Anterior cingulate cortex (tissue), 58 donors: Measurements from ENCODE around the gene PRMT1.

ENCODE experiments used
- DNase-seq, 58 donors: peaks; one replicate each; lab custom pipeline; 2025; lab: John Stamatoyannopoulos, UW

The PRMT1 gene

DNA sequence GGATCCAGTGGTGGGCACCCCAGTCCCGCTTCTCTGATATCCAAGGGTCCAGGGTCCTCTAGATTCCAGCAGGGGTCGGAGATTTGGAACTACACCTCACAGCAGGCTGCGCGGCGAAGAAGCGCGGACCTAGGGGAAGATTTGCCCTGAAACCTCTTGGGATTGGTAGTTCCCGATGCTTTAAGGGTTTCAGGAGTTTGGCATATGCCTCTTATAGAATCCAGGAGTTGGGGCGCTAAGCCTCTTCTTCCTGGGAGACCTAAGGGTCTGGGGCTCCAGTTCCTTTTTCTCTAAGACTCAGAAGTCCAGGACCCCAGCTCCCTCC, 11.0 kb upstream of the PRMT1 start:
- DNase-seq: no peak

DNA sequence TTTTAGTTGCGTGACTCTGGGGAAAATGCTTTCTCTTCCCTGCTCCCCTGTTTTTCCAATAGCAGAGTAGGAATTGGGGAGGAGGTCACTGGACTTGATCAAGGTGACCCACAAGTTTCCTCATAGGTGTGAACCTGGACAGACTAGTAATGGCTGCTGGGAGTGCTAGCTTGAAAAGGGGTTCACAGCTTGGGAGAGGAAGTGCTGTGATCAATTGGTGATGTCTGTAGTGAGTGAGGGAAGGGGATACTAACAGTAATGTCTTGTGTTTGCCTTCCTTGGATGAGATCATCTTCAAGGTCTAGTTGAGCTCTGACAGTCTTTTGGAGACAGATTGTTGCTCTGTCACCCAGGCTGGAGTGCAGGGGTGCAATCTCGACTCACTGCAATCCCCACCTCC, 9.6 kb upstream of the PRMT1 start:
- no peak for DNase-seq

DNA sequence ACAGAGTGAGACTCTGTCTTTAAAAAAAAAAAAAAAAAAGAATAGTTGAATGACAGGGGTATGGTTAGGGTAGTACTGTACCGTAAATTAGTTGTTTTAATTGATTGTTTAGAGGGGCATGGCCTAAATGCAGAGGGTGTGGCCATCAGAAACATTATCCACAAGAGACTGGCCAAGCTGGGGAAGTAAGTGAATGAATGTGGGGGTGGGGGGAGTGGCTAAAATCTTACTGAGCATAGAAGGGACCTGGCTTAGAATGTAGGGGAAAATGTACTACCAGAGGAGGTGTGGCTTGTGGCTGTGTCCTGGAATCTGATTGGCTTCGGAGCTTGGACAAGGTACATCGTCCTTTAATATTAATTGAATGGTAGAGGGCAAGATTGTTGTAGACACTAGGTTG, 7.6 kb upstream of the PRMT1 start:
- no peak for DNase-seq

DNA sequence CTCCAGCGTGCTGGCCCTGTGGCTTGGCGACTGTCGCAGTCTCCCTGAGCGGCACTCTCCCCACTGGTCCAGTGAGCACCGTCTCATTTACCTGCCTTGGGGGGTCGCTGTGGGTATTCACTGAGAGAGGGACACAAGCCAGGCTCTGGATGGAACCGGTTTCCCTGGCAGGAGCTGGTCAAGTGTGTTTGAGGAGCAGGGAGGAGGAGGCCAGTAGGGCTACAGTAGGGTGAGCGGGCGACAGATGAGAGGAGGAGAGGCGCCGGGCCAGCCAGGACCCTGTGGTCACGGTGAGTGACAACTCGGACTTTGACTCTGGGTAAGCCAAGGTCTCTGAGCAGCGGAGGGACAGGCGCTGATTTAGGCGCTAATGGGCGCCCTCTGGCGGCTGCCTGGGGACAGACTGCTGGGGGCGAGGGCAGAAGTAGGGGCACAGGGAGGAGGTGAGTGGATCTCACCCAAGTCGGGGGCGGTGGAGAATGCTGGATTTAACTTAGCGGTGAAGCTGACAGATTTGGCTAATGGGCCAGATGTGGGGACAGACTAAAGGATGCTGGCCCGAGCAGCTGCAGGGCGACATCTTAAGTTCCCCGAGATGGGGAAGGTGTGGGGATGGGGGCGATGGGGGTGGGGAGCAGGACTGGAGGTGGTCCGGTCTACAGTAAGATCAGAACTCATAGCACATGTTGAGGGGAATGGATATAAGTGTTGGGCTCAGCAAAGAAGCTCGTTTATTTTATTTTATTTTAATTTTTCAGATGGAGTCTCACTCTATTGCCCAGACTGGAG, 4.7 kb upstream of the PRMT1 start:
- DNase-seq: peak in 54 of 58 donors; percentile 3 to 77 (median 48)

DNA sequence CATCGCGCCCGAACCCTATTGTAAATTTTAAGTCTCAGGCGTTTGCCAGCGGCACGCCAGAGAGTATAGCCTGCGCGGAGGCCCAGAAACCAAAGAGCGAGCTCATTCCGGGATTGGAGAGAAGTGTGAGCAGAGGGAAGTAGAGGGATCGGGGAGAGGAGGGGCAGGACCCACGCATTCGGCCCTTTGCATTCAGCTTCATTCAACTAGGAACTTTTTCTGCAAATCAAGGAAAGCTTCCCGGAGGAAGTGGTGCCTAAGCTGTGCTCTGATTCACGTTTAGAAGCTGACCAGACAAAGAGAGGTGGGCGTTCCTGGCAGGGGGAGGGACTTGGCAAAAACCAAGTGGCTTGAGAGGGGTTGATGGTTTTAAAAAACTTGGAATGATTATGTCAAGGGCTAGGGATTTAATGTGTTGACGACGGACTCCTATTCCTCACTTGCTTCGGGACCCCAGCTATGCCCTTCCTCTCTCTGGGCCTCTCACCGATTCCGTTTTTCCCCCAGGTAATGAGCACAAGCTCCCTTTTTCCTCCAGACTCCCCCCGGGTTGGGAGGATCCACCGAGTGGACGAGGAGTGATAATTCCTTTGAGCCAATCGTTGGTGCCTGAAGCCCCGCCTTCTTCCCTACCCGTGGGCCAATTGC, 811 bp upstream of the PRMT1 start:
- DNase-seq: peak in 35 of 58 donors; percentile 53 to 92 (median 84)

DNA sequence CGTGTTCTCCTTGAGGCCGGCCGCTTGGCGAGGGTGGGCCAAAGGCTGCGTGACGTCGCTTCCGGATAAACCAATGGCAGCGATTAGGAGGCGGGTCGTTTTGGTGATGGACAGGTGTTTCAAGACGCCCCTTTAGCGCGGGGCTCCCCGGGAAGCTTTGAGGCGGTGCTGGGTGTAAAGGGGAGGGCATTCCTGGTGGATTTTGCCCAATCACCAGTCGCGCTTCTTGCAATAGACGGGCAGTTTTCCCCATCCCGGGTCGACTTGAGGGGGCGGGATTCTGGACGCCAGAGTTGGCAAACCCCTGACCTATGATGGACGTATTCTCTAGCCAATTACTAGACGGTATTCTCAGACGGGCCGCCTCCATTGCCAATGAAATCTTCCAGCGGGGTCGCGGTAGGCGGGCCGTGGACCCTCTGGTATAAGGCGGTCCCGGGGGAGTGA, 264 bp upstream of the PRMT1 start:
- DNase-seq: peak; percentile 97 to 100 (median 100)

DNA sequence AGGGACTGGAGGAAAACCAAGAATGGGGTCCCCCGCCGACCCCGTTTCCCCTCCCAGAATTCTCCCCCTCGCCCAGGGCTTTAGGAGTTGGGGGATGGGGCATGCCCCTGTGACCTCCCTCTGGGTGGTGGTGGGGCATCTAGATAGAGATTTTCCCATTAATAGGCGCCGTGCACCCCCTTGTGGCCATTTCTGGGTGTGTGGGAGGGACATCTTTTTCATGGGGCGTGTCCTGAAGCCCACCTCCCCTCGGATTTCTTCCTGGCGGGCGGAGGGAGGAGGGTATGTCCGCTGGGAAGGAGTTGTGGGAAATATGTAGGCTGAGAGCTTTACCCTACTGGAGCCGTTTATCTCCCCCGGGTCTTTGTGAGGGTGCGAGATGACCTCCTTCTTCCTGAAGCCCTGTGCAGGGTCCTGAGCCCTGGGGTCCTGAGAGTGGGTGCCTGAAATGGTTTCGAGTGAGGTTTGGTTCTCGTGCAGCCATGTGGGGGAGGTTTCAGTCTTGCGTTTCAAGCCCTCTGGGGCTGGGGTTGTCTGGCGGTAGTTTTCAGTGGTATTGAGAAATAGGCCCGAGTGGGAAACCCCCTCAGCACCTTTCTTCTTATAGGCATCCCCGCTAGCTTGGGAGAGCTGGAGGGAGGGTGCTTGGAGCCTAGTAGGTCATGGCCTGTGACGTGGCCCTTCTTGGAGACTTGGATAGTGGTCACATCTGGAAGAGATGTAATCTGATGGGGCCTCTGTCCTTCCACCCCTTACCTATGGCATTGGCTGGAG, 1.0 kb downstream of the PRMT1 start:
- peak in 43 of 58 donors; percentile 12 to 75 (median 41) for DNase-seq

DNA sequence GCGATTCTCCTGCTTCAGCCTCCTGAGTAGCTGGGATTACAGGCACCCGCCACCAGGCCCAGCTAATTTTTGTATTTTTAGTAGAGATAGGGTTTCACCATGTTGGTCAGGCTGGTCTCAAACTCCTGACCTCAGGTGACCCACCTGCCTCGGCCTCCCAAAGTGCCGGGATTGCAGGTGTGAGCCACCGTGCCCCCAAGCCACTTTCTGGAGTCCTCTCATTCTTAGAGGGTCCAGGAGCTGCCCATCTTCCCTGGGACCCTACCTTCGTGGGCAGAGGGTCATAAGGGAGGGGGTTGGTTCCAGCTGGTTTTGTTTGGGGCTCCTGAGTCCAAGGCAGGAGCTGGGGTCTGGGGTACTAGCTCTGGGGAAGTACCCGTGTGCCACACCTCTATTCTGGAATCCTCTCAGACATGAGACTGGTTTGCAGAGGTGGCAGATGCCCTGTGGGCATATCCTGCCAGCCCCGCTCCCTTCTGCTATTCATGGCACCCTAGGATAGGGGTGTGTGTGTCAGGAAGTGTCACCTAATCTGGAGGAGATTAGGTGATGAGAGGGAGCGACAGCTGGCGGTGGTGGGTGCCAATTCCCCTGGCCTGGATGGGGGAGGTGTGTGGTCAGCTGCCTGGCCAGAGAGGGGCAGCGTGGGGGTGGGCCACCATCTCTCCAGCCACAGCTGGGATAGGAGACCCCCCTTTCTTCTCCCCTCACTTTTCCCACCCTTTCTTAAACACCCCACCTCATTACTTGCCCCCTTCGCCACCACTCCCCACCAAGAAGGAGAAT, 2.1 kb downstream of the PRMT1 start:
- DNase-seq: no peak

DNA sequence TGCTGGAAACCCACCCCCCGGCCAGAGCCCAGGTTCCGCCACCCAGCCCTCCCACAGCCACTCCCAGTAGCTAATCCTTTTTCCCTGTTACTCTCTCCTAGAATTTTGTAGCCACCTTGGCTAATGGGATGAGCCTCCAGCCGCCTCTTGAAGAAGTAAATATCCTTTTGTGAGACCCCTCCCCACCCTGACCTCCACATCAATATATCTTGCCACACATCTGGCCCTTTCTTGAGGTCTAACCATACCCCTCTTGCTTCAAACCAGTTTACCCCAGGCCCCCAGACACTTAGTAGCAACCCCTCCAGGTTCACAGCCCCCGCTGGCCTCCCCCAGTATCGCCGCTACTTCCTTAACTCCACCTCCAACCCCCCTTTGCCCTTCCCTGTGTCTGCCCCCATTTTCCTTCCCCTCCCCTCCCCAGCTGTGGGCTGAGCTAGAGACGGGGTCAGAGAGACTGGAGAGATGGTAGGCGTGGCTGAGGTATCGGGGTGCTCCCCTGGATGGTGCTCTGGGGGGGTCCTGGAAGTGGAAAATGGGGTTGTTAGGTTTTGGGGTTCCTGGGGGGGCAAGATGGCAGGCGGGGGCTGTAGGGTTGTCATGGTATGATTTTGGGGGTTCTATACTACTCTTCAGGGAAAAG, 2.8 kb downstream of the PRMT1 start:
- DNase-seq: no peak

DNA sequence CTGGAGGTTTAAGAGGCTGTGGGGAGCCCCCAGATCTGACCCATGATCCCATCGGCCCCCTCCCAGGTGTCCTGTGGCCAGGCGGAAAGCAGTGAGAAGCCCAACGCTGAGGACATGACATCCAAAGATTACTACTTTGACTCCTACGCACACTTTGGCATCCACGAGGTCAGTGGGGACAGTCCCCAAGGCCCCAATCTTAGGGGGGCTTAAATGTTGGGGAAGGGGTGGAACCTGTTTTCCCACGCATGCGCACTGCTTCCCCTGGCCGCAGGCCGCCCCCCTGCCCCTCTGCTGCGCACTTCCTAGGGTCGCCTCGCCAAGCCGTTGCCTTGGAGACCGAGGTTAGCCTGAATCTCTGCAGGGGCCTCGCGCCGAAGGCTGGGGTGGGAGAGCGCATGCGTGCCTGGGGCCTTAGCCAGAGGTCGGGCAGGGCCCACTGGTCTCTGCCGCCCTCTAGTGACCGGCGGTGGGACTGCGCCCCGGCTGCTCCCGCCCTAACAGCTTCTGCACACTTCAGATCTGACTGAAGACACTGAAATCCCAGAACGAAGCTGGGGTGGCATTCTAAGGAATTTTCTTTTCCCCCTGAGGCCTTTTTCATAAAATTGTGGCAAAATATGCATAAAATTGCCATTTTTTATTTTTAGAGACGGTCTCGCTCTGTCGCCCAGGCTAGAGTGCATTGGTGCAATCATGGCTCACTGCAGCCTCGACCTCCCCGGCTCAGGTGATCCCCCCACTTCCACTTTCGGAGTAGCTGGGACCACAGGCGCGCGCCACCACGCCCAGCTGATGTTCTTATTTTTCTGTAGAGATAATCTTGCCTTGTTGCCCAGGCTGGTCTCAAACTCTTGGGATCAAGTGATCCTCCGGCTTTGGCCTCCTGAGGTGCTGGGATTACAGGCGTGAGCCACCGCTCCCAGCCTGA, 3.6 kb downstream of the PRMT1 start:
- DNase-seq: peak; percentile 25 to 92 (median 80)

DNA sequence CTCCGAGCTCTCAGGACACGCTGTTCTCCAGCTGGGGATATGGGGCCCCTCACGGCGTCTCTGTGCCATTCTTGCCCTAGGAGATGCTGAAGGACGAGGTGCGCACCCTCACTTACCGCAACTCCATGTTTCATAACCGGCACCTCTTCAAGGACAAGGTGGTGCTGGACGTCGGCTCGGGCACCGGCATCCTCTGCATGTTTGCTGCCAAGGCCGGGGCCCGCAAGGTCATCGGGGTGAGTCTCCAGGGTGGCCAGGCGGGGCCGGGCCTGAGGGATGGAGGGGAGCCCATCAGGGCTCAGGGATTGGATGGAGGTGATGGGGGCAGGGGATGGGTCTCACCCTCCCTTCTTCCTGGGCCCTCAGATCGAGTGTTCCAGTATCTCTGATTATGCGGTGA, 4.8 kb downstream of the PRMT1 start:
- no peak for DNase-seq

DNA sequence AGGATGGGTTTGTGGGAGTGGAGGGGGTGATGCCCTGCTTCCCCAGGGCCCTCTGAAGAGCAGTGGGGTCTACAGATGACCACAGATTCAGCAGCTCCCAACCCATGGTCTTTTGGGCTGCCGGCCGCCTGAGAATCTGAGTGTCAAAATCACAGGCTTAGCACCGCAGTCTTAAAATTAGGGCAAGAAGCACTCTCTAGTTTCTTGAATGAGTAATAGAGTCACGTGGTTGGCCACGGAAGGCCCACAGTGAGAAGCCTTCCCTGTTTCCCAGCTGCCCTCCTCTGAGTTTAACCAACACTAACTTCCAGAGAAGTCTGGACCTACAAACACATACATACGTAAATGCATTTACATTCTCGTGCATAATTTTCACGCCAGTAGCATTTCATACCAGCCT, 5.2 kb downstream of the PRMT1 start:
- peak in 1 of 58 donors; percentile 45 for DNase-seq

DNA sequence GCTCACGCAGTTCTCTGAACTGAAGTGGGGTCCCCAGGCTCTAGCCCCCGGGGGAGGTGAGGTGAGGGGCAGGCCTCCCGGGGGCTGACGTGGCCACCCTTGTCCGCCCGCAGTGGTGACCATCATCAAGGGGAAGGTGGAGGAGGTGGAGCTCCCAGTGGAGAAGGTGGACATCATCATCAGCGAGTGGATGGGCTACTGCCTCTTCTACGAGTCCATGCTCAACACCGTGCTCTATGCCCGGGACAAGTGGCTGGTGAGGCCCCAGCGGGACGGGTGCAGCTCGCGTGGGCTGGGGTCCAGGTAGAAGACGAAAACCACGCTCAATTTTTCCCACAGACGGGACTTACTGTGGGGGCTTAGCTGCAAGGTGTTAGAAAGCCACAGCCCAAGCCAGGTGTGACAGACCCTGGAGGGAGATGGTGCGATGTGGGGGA, 6.8 kb downstream of the PRMT1 start:
- no peak for DNase-seq

DNA sequence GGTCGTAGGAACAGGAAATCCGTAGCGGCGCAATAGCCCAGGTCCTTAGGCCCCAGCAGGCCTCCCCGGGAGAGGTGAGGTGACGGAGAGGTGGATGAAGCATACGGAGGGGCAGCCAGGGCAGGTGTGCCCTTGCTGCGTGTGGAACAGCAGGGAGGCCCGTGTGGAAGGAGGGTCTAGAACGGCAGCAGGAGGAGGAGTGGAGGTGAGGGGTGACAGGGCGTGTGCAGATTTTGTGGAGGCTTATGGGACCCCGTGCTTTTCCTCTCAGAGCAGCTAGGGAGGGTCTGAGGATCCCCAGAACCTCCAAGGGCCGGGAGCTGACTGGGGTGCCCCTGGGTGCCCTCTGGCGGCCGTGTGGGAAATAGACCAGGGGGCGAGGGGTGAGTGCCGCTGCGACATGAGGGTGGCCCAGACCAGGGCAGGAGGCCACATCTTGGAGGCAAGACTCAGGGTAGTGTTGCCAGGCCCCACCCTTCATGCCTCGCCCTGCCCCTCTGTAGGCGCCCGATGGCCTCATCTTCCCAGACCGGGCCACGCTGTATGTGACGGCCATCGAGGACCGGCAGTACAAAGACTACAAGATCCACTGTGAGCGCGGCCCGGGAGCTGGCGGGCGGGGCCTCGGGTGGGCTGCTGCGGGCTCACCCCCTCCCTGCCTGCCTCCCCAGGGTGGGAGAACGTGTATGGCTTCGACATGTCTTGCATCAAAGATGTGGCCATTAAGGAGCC, 7.3 kb downstream of the PRMT1 start:
- DNase-seq: no peak

DNA sequence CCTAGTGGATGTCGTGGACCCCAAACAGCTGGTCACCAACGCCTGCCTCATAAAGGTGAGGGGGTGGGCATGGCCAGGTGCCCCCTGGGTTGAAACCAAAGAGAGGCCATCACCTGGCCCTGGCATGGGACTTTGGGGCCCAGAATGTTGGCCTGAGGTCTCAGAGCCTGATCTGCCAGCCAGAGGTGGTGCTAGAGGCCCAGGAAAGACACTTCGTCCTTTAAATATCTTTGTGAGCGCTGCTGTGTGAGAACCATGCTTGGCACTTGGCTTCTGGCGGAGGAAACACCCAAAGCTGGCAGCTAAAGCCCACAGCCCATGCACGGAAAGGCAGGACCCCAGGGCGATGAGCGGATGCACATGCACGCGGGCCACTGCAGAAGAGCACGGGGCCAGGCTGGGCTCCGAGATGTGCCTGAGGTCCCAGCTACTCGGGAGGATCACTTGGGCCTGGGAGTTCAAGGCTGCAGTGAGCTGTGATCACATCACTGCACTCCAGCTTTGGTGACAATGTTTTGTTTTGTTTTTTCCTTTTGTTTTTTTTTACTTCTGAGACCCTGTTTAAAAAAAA, 8.0 kb downstream of the PRMT1 start:
- no peak for DNase-seq

DNA sequence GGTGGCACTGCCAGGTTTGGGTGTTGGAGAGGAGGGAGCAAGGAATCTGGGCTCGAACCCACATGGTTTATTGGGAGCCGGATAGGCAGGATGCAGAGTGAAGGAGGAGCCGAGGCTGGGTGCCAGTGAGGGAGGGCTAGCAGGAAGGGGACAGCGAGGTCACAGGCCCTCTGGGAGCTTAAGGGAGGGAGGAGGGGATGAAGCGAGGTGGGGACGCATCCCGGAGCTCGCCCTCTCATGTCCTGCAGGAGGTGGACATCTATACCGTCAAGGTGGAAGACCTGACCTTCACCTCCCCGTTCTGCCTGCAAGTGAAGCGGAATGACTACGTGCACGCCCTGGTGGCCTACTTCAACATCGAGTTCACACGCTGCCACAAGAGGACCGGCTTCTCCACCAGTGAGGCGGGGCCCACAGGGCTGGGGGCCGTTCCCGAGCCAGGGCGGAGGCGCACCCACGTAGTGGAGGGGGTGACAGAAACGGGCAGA, 8.8 kb downstream of the PRMT1 start:
- no peak for DNase-seq

DNA sequence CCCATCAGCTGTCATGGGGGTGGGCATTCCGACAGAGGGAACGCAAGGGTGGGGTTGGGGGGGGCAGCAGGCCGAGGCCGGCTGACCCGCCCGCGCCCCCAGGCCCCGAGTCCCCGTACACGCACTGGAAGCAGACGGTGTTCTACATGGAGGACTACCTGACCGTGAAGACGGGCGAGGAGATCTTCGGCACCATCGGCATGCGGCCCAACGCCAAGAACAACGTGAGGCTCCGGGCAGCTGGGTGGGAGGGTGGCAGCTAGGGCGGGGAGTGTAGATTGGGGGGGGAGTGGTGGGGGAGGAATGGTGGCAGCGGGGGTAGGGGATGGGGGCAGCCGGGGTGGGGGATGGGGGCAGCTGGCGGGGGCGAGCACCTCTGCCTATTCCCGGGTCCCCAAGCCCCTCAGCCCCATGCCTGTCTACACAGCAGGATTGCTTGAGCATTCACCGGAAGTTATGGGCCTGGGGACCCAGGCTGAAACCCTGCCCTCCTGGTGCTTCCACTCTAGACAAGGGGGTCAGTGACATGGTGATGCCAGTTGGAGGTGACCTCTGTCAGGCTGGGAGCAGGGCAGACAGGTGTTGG, 9.5 kb downstream of the PRMT1 start:
- no peak for DNase-seq
